H1 (cell line): ENCODE results near the gene OAS3. TPM values are rescaled to one million over a fixed set of nuclear protein-coding genes. Genes with fewer than 3 reads are reported as not detected.
"Not testable (repeated sequence)": the region's sequence is repeated elsewhere in the genome, so short reads cannot be mapped to it uniquely, and the experiment has no call there.

Source experiments
- CTCF ChIA-PET: fragments of 300-600 bp; sonication (Branson Sonifier 250); formaldehyde crosslinking; loops from one replicate; lab custom pipeline; 2021; ENCODE audit not compliant: partially characterized antibody; lab: Charles Lee
- POLR2A ChIA-PET: fragments of 300-600 bp; sonication (Branson Sonifier 250); formaldehyde crosslinking; loops from one replicate; lab custom pipeline; 2021; ENCODE audit warnings: inconsistent platforms; ENCODE audit not compliant: partially characterized antibody; lab: Charles Lee
- DNase-seq, 2 experiments: peaks; one replicate each; pipeline versions ENCODE4 v3.0.0 to v3.0.0-alpha.2; 2010 to 2022; ENCODE audit warnings: low spot score in 2 of 2, low read depth in 1 of 2, mixed read lengths in 1 of 2
- FAIRE-seq: peaks from 2 replicates; lab custom pipeline; 2011; peaks lifted over from hg19 to GRCh38; lab: Jason Lieb, UNC
- H2AFZ ChIP-seq: 2 replicates; pipeline ENCODE4 v1.8.1; 2012; ENCODE audit warnings: low read length, inconsistent platforms
- H2AK5ac ChIP-seq: 2 replicates; pipeline ENCODE4 v1.6.1; 2013; ENCODE audit warnings: low read depth, low read length
- H2BK120ac ChIP-seq: replicated peaks from 2 replicates; pipeline ENCODE3; 2013; ENCODE audit warnings: low read depth, low read length, inconsistent platforms
- H2BK12ac ChIP-seq: 2 replicates; pipeline ENCODE4 v1.6.1; 2013; ENCODE audit warnings: low read depth, low read length
- H2BK15ac ChIP-seq: 2 replicates; pipeline ENCODE4 v1.6.1; 2013; ENCODE audit warnings: low read length
- H2BK20ac ChIP-seq: 2 replicates; pipeline ENCODE4 v1.6.1; 2013; ENCODE audit warnings: low read length
- H2BK5ac ChIP-seq: 2 replicates; pipeline ENCODE4 v1.6.1; 2013; ENCODE audit warnings: low read depth, low read length
- H3K14ac ChIP-seq: 2 replicates; pipeline ENCODE4 v1.6.1; 2013; ENCODE audit warnings: inconsistent platforms; ENCODE audit not compliant: insufficient read length
- H3K18ac ChIP-seq: 2 replicates; pipeline ENCODE4 v1.6.1; 2013; ENCODE audit warnings: low read length; ENCODE audit errors: extremely low read depth
- H3K23ac ChIP-seq: 2 replicates; pipeline ENCODE4 v1.6.1; 2013; ENCODE audit warnings: inconsistent platforms; ENCODE audit not compliant: insufficient read length
- H3K23me2 ChIP-seq: 2 replicates; pipeline ENCODE4 v1.6.1; 2013; ENCODE audit warnings: low read depth, low read length
- H3K27ac ChIP-seq: 2 replicates; pipeline ENCODE4 v1.6.1; 2011; ENCODE audit warnings: low read depth, low read length, inconsistent platforms
- H3K27me3 ChIP-seq, 4 experiments: replicated peaks in 1 of 4; 1 replicate in 1 of 4; 2 replicates in 3 of 4; pipeline versions ENCODE4 v1.6.1 to v1.8.1; 2011 to 2013; ENCODE audit warnings: low read length in 3 of 4, mild to moderate bottlenecking in 3 of 4, inconsistent platforms in 2 of 4, mixed read lengths in 2 of 4, moderate library complexity in 1 of 4; ENCODE audit not compliant: control insufficient read depth in 3 of 4, insufficient read depth in 3 of 4; ENCODE audit errors: extremely low read depth in 1 of 4
- H3K36me3 ChIP-seq, 4 experiments: 2 replicates each; pipeline versions ENCODE4 v1.6.1 to v1.8.1; 2011 to 2013; ENCODE audit warnings: mild to moderate bottlenecking in 4 of 4, low read length in 3 of 4, moderate library complexity in 2 of 4, control low read depth in 1 of 4, inconsistent platforms in 1 of 4; ENCODE audit not compliant: insufficient read depth in 4 of 4, control insufficient read depth in 2 of 4
- H3K4ac ChIP-seq: replicated peaks from 2 replicates; pipeline ENCODE3; 2013; ENCODE audit warnings: low read length, low read depth, mixed read lengths, inconsistent platforms; ENCODE audit not compliant: insufficient read length
- H3K4me1 ChIP-seq, 4 experiments: replicated peaks in 1 of 4; 1 replicate in 1 of 4; 2 replicates in 3 of 4; pipeline versions ENCODE4 v1.6.1 to v1.8.1; 2011 to 2013; ENCODE audit warnings: low read length in 3 of 4, inconsistent platforms in 2 of 4, mixed read lengths in 1 of 4; ENCODE audit not compliant: insufficient read depth in 4 of 4, control insufficient read depth in 3 of 4
- H3K4me2 ChIP-seq, 2 experiments: 2 replicates each; pipeline versions ENCODE4 v1.6.1 to v1.8.1; 2011 to 2013; ENCODE audit warnings: low read depth in 2 of 2, low read length in 2 of 2, control low read depth in 1 of 2, inconsistent platforms in 1 of 2, mild to moderate bottlenecking in 1 of 2; ENCODE audit not compliant: insufficient read depth in 1 of 2
- H3K4me3 ChIP-seq, 4 experiments: fragments of 200-600, 300-600 bp in 1 of 4; sonication (generic), shearing (Covaris generic), sonication (Bioruptor Twin) in 1 of 4; 2 replicates each; pipeline versions ENCODE4 v1.5.1 to v1.8.1; 2011 to 2016; ENCODE audit warnings: low read length in 4 of 4, low read depth in 3 of 4, control low read depth in 2 of 4, inconsistent platforms in 2 of 4, mild to moderate bottlenecking in 2 of 4, mixed read lengths in 1 of 4, moderate library complexity in 1 of 4; ENCODE audit not compliant: insufficient read depth in 2 of 4; ENCODE audit errors: extremely low read depth in 1 of 4
- H3K56ac ChIP-seq: replicated peaks from 2 replicates; pipeline ENCODE3; 2013; ENCODE audit warnings: low read depth, mild to moderate bottlenecking, mixed read lengths, low read length, inconsistent platforms; ENCODE audit not compliant: insufficient read length
- H3K79me1 ChIP-seq: 2 replicates; pipeline ENCODE4 v1.6.1; 2013; ENCODE audit warnings: low read depth, low read length, control low read depth
- H3K79me2 ChIP-seq, 2 experiments: 2 replicates each; pipeline versions ENCODE4 v1.6.1 to v1.8.1; 2012 to 2013; ENCODE audit warnings: low read length in 2 of 2, mild to moderate bottlenecking in 2 of 2, inconsistent platforms in 1 of 2; ENCODE audit not compliant: insufficient read depth in 2 of 2, control insufficient read depth in 1 of 2
- H3K9ac ChIP-seq, 4 experiments: replicated peaks in 1 of 4; 1 replicate in 1 of 4; 2 replicates in 3 of 4; pipeline versions ENCODE4 v1.6.1 to v1.8.1; 2011 to 2013; ENCODE audit warnings: low read depth in 3 of 4, low read length in 3 of 4, control low read depth in 2 of 4, mild to moderate bottlenecking in 2 of 4, moderate library complexity in 2 of 4, inconsistent platforms in 1 of 4; ENCODE audit errors: extremely low read depth in 1 of 4
- H3K9me3 ChIP-seq, 2 experiments: 2 replicates each; pipeline versions ENCODE4 v1.6.1 to v1.8.1; 2012 to 2013; ENCODE audit warnings: mild to moderate bottlenecking in 2 of 2, moderate library complexity in 2 of 2, control low read depth in 1 of 2, inconsistent platforms in 1 of 2, low read depth in 1 of 2, low read length in 1 of 2, mixed read lengths in 1 of 2; ENCODE audit not compliant: insufficient read depth in 2 of 2
- H4K20me1 ChIP-seq, 2 experiments: replicated peaks in 1 of 2; 2 replicates each; pipeline versions ENCODE3 to v1.8.1; 2011 to 2013; ENCODE audit warnings: inconsistent platforms in 2 of 2, low read length in 2 of 2, mild to moderate bottlenecking in 1 of 2; ENCODE audit not compliant: insufficient read depth in 2 of 2, control insufficient read depth in 1 of 2
- H4K5ac ChIP-seq: 2 replicates; pipeline ENCODE4 v1.6.1; 2013; ENCODE audit warnings: low read length, low read depth, mixed read lengths, inconsistent platforms; ENCODE audit not compliant: insufficient read length
- H4K8ac ChIP-seq: 2 replicates; pipeline ENCODE4 v1.8.0; 2013; ENCODE audit warnings: mild to moderate bottlenecking, moderate library complexity, low read length, inconsistent platforms; ENCODE audit not compliant: insufficient read depth; ENCODE audit errors: extremely low read depth
- H4K91ac ChIP-seq: replicated peaks from 2 replicates; pipeline ENCODE3; 2013; ENCODE audit warnings: low read length, mixed read lengths, inconsistent platforms; ENCODE audit not compliant: insufficient read length
- EP300 ChIP-seq, 2 experiments: IDR thresholded peaks; 1 replicate in 1 of 2; 2 replicates in 1 of 2; pipeline ENCODE4 v1.6.1; 2011 to 2012; ENCODE audit warnings: low read depth in 2 of 2, low read length in 2 of 2, mild to moderate bottlenecking in 2 of 2, borderline replicate concordance in 1 of 2, inconsistent platforms in 1 of 2, moderate library complexity in 1 of 2
- WGBS, 2 experiments: shearing (Covaris generic) in 1 of 2; methylation state at CpG; one replicate each; pipeline versions ENCODE4 v1.1.6 to v1.1.7; 2013 to 2015; ENCODE audit warnings: low lambda C conversion rate in 2 of 2, mixed read lengths in 2 of 2, inconsistent platforms in 1 of 2, low coverage in 1 of 2, missing lambda C conversion rate in 1 of 2; ENCODE audit not compliant: insufficient replicate concordance in 2 of 2, insufficient coverage in 1 of 2, insufficient read length in 1 of 2; ENCODE audit errors: extremely low coverage in 1 of 2, missing lambda C conversion rate in 1 of 2; 5-methylcytosine and 5-hydroxymethylcytosine counted together
- polyA plus RNA-seq, 7 experiments: library from polyadenylated mRNA; depleted of rRNA in 3 of 7; stranded (reverse) in 5 of 7; unstranded in 2 of 7; fragments of >200 nt in 5 of 7; fragments of 200-250 nt in 2 of 7; gene quantifications; 1 replicate in 5 of 7; 2 replicates in 1 of 7; 4 replicates in 1 of 7; pipeline versions ENCODE4 v1.2.1 to v1.2.3, GENCODE V29; 2011 to 2013; ENCODE audit warnings: missing spikeins in 2 of 7, mixed read lengths in 2 of 7
- total RNA-seq: library from RNA; stranded (reverse); fragmentation: NEBNext Ultra II Directional; extraction: Animal tissue kit (Norgen Biotek cat#: 25700); gene quantifications from 2 replicates; pipeline ENCODE4 v1.2.1, GENCODE V29; 2021

Gene OAS3
- total and polyA plus RNA-seq, 2 of the 8 experiments (the other 6 are each of a cell fraction or from before 2014, with no cell fraction given): 0.73 to 3.7 TPM

DNA sequence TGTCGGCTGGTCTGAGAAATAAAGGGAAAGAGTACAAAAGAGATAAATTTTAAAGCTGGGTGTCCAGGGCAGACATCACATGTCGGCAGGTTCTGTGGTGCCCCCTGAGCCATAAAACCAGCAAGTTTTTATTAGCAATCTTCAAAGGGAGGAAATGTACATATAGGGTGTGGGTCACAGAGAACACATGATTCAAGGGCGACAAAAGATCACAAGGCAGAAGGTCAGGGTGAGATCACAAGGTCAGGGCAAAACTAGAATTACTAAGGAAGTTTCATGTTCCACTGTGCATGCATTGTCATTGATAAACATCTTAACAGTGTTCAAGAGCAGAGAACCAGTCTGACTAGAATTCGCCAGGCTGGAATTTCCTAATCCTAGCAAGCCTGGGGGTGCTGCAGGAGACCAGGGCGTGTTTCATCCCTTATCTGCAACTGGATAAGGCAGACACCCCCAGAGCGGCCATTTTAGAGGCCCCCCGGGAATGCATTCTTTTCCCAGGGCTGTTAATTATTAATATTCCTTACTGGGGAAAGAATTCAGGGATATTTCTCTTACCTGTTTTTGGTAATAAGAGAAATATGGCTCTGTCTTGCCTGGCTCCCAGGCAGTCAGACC, 11.7 kb upstream of the OAS3 start:
- FAIRE-seq, POLR2A ChIA-PET: not testable (repeated sequence)
- H3K9me3 ChIP-seq: peaks cover 0 to 12% of the 10 kb centered on the region in 2 experiments; a peak in 2 of 4 replicates

More for the DNA sequence above, 11.7 kb upstream of the OAS3 start:
- WGBS, 2 experiments: 76% methylated on average over 7 of the region's 7 CpGs; no CpG with 5 or more reads in 1 of the 2 experiments
- not testable (repeated sequence) for H3K27ac ChIP-seq, H3K79me1 ChIP-seq, H4K91ac ChIP-seq, H3K36me3 ChIP-seq, H3K23me2 ChIP-seq, H4K20me1 ChIP-seq, H3K4me1 ChIP-seq, H3K14ac ChIP-seq, H4K8ac ChIP-seq, H2AK5ac ChIP-seq, H2BK12ac ChIP-seq, H2BK120ac ChIP-seq, H3K23ac ChIP-seq, H3K9ac ChIP-seq, H3K4me3 ChIP-seq, H3K4ac ChIP-seq, H3K56ac ChIP-seq, H2BK20ac ChIP-seq, H4K5ac ChIP-seq, DNase-seq, H2AFZ ChIP-seq, H2BK15ac ChIP-seq, H3K79me2 ChIP-seq, H3K27me3 ChIP-seq, H2BK5ac ChIP-seq, H3K4me2 ChIP-seq, H3K18ac ChIP-seq
- peak in 1 of 2 experiments; percentile 65; a peak in 1 of 3 replicates for TF ChIP-seq EP300 (IDR thresholded peaks at IDR 0.05; ENCODE audit: borderline replicate concordance in 1 of 2, low read depth in 2 of 2, low read length in 2 of 2)
- CTCF ChIA-PET: interaction anchor here (0.6 to 1.5 kb wide), 2 partner anchors 34 to 67 kb away, joined by 3 to 6 read pairs; no protein-coding TSS in a partner anchor
